GDM1 (cell line): ENCODE results near the gene C2CD4A.
"Not testable (repeated sequence)": the region's sequence is repeated elsewhere in the genome, so short reads cannot be mapped to it uniquely, and the experiment has no call there.

Source experiments
- DNase-seq: peaks from one replicate; lab custom pipeline; 2025; lab: John Stamatoyannopoulos, UW

C2CD4A gene

GRCh38 chr15:62066663-62067447 lies at the start of gene C2CD4A:
Gene C2CD4A (plus strand): TSS chr15:62066977. CDS start chr15:62067614, 637 bp downstream.
- DNase-seq: no peak

DNA sequence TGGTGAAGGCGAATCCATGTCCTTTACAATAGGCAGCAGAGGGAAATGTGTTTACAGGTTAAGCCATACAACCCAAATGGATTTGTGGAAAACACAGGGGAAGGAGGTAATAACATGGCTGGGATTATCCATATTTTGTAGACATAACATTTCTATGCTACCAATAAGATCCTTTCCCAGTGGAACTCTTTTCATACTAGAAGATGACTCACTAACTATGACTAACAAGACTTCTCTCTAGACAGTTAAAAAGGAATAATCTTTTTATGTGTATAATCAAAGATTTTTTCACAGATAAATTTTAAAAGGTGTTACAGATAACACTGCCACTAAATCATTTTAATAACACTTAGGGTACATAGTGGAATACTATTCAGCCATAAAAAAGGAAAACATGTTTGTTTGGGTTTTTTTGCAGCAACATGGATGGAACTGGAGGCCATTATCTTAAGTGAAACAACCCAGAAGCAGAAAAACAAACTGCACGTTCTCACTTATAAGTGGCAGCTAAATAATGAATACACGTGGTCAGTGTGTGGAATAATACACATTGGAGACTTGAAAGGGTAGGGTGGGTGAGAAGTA lies 46.1 kb upstream of the C2CD4A start:
- no peak for DNase-seq

- no peak for DNase-seq
These were observed 44.7 kb upstream of the C2CD4A start for GRCh38 chr15:62021991-62022600.

GRCh38 chr15:62026487-62027262 lies 40.1 kb upstream of the C2CD4A start:
- no peak for DNase-seq

DNA sequence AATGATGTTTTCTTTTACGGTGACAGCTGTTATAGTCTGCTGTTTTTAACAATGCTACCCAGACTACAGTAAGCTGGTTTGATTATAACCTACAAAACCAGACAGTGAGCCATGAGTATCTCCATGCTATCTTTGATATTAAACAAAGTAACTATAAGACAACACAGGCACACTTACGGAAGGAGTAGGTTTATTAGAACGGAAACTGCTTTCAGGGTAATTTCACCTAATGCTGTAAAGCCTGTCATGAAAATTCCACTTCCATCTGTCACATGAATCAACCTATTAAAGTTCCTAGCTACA lies 39.6 kb upstream of the C2CD4A start:
- DNase-seq: no peak

DNA sequence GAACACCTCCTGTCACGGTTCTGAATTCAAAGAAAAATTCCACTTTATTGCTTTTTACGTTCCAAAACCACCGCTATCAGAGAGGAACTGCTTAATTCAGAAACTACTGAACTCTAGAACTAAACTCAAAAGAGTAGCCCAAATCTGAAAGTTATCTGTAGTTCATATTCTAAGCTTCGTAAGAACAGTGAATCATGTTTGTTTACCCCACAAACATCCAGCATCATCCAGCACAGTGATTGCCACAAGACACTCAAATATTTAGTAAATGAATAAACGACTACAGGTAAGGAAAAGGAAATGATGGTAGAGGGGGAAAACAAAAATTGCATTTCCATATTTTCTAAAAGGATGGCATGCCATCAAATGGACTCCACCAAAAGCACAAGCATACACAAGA lies 38.9 kb upstream of the C2CD4A start:
- no peak for DNase-seq

DNA sequence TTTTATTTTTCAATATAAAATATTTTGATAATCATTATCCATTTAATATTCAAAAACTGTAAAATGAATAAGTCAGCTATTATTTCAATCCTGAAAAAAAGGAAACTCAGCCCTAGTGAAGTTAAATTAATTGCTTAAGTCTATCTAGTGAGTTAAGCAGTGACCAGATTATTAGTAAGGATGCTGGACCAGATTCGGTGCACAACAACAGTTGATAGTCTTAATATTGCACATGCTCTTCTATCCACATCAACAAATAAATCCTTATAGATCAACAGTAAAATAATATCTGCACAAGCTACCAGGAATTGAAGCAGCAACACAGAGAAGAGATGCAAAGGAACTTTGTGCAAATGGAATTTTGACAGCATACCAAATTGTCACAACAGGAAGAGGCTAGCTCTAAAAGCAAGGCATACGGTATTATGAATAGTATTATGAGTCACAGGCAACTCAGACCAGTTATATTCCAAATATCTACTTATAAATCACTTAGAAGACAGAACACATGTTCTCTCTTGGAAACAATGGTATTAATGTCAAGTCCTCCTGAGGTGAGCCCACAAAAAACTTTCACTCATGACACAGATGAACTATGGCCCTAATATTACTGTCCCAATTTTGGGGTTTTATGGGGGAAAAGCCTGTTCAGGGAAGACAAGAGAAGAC lies 31.4 kb upstream of the C2CD4A start:
- DNase-seq: no peak

DNA sequence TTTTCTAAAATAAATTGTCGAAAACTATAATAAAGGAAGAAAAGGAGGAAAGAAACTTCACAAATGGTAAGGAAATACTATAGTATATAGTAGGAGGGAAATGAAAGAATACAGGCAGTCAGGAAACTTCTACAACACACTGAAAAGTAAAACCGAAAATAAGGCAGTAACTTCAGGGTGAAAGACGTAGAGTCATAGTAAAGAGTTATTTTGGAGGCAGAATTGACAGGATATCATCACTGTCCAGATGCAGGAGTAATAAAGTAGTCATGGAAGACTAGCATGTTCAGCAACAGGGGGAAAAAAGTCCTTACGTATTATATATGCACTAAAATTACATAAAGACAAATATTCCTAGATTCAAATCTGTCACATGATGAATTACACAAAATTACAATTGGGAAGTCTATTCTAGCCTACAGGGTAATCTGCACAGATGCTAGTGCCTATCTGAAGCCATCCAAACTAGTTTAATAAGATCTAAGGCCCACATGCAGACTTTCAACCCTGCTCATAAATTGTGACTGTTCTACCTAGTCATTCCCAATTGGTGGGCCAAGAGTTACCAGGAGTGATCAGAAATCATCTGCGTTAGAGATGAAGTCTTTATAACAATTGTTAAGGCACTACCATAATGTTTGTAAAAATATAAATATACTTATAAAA lies 20.6 kb upstream of the C2CD4A start:
- DNase-seq: no peak

- DNase-seq: no peak
These were observed 19.4 kb upstream of the C2CD4A start for GRCh38 chr15:62047282-62047827.

DNA sequence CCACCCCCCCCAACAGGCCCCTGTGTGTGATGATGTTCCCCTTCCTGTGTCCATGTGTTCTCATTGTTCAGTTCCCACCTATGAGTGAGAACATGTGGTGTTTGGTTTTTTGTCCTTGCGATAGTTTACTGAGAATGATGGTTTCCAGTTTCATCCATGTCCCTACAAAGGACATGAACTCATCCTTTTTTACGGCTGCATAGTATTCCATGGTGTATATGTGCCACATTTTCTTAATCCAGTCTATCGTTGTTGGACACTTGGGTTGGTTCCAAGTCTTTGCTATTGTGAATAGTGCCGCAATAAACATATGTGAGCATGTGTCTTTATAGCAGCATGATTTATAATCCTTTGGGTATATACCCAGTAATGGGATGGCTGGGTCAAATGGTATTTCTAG lies 18.5 kb upstream of the C2CD4A start:
- not testable (repeated sequence) for DNase-seq

- no peak for DNase-seq
These were observed 16.7 kb upstream of the C2CD4A start for GRCh38 chr15:62050115-62050514.

- DNase-seq: no peak
These were observed 15.6 kb upstream of the C2CD4A start for GRCh38 chr15:62051166-62051565.

- DNase-seq: no peak
These were observed 14.1 kb upstream of the C2CD4A start for GRCh38 chr15:62052713-62053112.

GRCh38 chr15:62053439-62054085 lies 13.2 kb upstream of the C2CD4A start:
- DNase-seq: no peak

GRCh38 chr15:62054979-62055378 lies 11.8 kb upstream of the C2CD4A start:
- DNase-seq: no peak

DNA sequence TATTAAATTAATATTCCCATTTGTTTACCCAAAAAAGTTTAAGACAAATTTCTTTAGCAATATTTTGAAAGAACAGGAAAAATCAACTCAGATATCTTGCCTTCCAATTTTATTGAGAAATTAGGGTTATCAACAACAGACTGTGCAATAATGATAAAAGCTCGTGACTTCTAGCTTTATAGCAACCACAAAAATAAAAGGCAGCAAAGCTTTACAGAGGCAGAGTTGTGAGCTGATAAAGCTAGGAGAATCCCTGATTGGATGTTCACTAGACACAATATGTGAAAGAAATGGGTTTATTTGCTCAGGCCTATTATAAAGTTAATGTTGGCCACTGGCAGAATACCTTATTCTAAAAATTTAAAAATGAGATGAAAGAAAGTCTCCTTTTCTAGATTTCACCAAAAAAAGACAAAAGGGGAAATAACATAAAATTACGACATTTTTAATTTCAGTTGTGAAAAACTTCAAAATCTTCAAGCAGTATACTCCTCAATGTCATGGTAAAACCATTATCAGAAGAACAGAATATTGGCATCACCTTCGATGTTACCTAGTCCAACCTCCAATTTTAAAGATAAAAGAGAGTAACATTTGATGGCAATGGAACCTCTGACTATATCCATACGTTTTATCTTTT lies 9.3 kb upstream of the C2CD4A start:
- DNase-seq: no peak

DNA sequence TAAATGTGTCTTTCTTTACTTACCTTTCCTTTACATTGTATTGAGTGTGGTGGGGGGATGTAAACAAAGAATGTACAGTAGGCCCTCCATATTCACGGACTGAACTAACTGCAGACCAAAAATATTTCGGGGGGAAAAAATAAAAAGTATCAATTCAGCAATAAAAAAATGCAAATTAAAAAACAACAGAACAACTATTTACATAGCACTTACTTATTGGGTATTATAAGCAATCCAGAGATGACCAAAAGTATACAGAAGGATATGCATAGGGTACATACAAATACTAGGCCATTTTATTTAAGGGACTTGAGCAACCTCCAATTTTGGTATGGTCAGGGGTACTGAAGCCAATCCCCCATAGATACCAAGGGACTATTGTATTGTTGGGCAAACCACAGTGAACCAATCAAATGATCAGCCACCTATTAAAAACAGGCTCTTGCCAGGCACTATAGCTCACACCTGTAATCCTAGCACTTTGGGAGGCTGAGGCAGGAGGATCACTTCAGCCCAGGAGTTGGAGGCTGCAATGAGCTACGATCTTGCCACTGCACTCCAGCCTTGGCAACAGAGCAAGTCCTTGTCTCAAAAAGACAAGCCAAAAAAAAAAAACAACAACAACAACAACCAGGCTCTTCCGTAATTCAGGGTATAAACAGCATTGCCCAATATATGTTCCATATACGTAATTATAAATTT lies 8.3 kb upstream of the C2CD4A start:
- DNase-seq: no peak

GRCh38 chr15:62059108-62059815 lies 7.5 kb upstream of the C2CD4A start:
- no peak for DNase-seq

- peak; percentile 32 for DNase-seq
These were observed 7.0 kb upstream of the C2CD4A start for GRCh38 chr15:62059816-62060112.
